ENCODE data around the gene MAML3. TPM values are rescaled to one million over a fixed set of nuclear protein-coding genes. Genes with fewer than 3 reads are reported as not detected.

Gene MAML3
- total and polyA plus RNA-seq, 2 of the 13 experiments (the other 11 are each of a cell fraction or from before 2014, with no cell fraction given) = 0.05 to 0.13 TPM

DNA sequence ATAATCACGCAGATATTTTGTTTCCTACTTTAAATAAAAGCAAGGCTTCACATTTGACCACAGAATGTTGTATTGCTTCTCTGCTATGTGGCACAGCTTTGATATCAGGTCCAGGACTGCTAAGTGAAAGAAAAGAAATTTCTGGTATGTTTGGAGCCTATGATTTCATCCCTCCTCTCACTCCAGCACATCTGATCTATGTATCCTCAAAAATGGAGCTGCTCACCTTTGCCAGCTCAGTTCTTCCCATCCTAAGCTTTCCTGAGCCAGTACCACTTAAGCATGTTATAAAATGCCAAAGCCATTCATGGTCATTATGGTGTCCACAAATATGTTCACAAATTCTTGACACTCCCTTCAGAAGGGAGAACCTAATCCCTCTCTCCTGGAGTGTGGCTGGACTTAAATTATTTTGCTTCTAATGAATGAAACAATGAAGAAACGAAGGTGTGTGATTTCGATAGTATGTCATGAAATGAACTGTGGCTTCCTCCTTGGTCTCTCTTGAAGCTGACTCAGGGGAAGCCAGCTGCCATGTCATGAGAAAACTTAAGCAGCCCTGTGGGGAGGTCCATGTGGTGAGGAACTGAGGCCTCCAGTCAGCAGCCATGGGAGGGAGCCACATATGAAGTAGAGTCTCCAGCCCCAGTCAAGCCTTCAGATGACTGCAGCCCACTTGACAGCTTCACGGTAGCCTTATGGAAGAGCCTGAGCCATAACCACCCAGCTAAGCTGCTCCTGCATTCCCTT is 280.7 kb downstream of the MAML3 start:
- Histone ChIP-seq H3K36me3 (replicated peaks in 1 of 2; ENCODE audit: control insufficient read depth in 1 of 2, insufficient read depth in 2 of 2, low read length in 2 of 2) (no peaks in the 10 kb centered on the region), H3K4me2 (ENCODE audit: low read depth, low read length) (no peak overlapping the region), H3K4me1 (ENCODE audit: insufficient read depth, low read length) (peaks cover 26% of the 10 kb centered on the region), H3K27ac (ENCODE audit: extremely low read length, insufficient read depth, low read length) (no peak overlapping the region), H3K4me3 (replicated peaks in 1 of 3; ENCODE audit: insufficient read depth in 1 of 3, low read depth in 2 of 3, low read length in 3 of 3) (no peak overlapping the region), H3K79me2 (ENCODE audit: insufficient read depth, low read length) (no peaks in the 10 kb centered on the region), H4K20me1 (ENCODE audit: insufficient read depth, low read length) (no peaks in the 10 kb centered on the region), H3K27me3 (ENCODE audit: control insufficient read depth in 1 of 2, insufficient read depth in 2 of 2, low read length in 2 of 2) (peaks cover 1 to 4% of the 10 kb centered on the region in 2 experiments; a peak in 1 of 5 replicates), H3K9me3 (ENCODE audit: low read length) (no peaks in the 10 kb centered on the region), H2AFZ (ENCODE audit: low read length) (no peak overlapping the region), H3K9ac (ENCODE audit: insufficient read depth, low read depth, low read length) (no peak overlapping the region)
- no peak for TF ChIP-seq LCORL (IDR thresholded peaks at IDR 0.05)
- no peak for TF ChIP-seq LCORL (CRISPR knock-in tag; IDR thresholded peaks at IDR 0.05)
- TF ChIP-seq ZFP36L2 (CRISPR knock-in tag; IDR thresholded peaks at IDR 0.05) = no peak
- no peak for TF ChIP-seq AGO2 (optimal IDR thresholded peaks at IDR 0.05; ENCODE audit: low read depth, low read length)
- TF ChIP-seq, protein P1, sequence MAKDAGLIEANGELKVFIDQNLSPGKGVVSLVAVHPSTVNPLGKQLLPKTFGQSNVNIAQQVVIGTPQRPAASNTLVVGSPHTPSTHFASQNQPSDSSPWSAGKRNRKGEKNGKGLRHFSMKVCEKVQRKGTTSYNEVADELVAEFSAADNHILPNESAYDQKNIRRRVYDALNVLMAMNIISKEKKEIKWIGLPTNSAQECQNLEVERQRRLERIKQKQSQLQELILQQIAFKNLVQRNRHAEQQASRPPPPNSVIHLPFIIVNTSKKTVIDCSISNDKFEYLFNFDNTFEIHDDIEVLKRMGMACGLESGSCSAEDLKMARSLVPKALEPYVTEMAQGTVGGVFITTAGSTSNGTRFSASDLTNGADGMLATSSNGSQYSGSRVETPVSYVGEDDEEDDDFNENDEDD (CRISPR knock-in tag; IDR thresholded peaks at IDR 0.05; ENCODE audit: borderline replicate concordance) = no peak
- TF ChIP-seq IRF2 (CRISPR knock-in tag; IDR thresholded peaks at IDR 0.05) = no peak
- TF ChIP-seq, protein P2, sequence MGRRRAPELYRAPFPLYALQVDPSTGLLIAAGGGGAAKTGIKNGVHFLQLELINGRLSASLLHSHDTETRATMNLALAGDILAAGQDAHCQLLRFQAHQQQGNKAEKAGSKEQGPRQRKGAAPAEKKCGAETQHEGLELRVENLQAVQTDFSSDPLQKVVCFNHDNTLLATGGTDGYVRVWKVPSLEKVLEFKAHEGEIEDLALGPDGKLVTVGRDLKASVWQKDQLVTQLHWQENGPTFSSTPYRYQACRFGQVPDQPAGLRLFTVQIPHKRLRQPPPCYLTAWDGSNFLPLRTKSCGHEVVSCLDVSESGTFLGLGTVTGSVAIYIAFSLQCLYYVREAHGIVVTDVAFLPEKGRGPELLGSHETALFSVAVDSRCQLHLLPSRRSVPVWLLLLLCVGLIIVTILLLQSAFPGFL (CRISPR knock-in tag; IDR thresholded peaks at IDR 0.05) = no peak
- no peak for TF ChIP-seq ZNF766 (CRISPR knock-in tag; IDR thresholded peaks at IDR 0.05; ENCODE audit: borderline replicate concordance)
- in situ Hi-C loops (cut with HindIII; ENCODE audit: extremely low pct_ligation_motif_present, low pct_unique_long_range_greater_than_20kb) = no loop called here
- DNase-seq (ENCODE audit: low spot score) (no peak), FAIRE-seq (no peak), ATAC-seq (no peak)
- ChIA-PET POLR2A (no interaction called here), CTCF (ENCODE audit: low intra/inter-chr PET ratio, low total read pairs) (no interaction called here)
- BruUV-seq (replicated peaks) = no TSS peak
- intact Hi-C loops (cut with micrococcal nuclease; ENCODE audit: unreplicated experiment) = no loop called here
- WGBS (ENCODE audit: low lambda C conversion rate) = 42% methylated on average over 4 of the region's 4 CpGs

All from HepG2 (cell line).